Mesenteric fat pad (tissue), 1 donor: ENCODE measurements around the gene HAUS2. TPM values are rescaled to one million over a fixed set of nuclear protein-coding genes. Genes with fewer than 3 reads are reported as not detected.
"Not testable (repeated sequence)": the region's sequence is repeated elsewhere in the genome, so short reads cannot be mapped to it uniquely, and the experiment has no call there.

Source experiments
- DNase-seq: peaks from one replicate; pipeline ENCODE4 v3.0.0-alpha.2; 2020; ENCODE audit warnings: low spot score
- long read RNA-seq: library from polyadenylated mRNA; unstranded; transcript quantifications from one replicate; pipeline ENCODE4 v2.0.0, GENCODE V29; 2020
- total RNA-seq: library from RNA; stranded (reverse); fragmentation: NEBNext Ultra II Directional; extraction: Animal tissue kit (Norgen Biotek cat#: 25700); gene quantifications from one replicate; pipeline ENCODE4 v1.2.1, GENCODE V29; 2021
- donor health status: DM: yes; HTN: yes; CAD: no.

Gene HAUS2
- 26.3 TPM for total RNA-seq
- long read RNA-seq, transcript HAUS2-201 (6 exons, 3,949 nt), result major isoform, 26 of 46 reads
- long read RNA-seq, partial matches to known transcripts, result 3 of 46 reads
- long read RNA-seq, other reads (novel, unspliced or antisense), result 9 of 46 reads

DNA sequence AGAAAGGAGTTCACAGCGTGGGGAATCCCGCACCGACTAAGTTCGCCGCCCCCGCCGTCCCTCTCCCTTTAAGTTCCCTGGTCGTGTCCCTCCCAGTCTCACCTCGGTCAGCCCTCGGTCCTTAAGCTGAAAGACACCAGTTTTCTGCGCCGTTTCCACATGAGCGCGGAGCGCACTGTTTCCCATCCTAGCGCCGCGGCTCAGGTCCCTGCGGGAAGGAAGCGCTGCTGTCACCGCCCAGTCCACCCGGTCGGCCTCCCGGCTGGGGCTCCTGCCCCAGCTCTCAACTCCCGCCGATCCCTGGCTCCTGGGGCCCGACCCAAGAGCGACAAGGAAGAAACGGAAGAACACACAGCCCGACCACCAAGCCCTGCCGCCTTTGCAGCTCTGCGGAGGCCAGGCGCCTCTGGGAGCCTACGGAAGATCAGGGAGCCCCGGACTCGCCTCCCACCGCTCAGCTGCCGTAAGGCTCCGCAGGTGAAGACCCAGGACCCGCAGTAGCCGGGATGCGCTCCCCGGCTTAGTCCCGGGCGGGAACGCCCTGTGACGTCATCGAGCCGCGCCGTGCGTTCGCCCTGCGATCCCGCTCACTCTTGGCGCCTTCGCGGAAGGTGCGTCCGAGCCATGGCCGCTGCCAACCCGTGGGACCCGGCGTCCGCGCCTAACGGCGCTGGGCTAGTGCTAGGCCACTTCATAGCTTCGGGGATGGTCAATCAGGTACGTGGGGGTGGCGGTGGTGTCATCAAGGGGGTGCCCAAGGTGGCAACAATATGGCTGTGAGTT is at the start of gene HAUS2, which contains the start of gene LRRC57:
Gene HAUS2 (plus strand): TSS at position 590 of the 783 bp plus-strand sequence. CDS start 35 bp downstream, at position 625.
Gene LRRC57 (minus strand): TSS at position 545 of the 783 bp plus-strand sequence. CDS start 359 bp downstream, at position 186.
- DNase-seq, result peak; percentile 97

DNA sequence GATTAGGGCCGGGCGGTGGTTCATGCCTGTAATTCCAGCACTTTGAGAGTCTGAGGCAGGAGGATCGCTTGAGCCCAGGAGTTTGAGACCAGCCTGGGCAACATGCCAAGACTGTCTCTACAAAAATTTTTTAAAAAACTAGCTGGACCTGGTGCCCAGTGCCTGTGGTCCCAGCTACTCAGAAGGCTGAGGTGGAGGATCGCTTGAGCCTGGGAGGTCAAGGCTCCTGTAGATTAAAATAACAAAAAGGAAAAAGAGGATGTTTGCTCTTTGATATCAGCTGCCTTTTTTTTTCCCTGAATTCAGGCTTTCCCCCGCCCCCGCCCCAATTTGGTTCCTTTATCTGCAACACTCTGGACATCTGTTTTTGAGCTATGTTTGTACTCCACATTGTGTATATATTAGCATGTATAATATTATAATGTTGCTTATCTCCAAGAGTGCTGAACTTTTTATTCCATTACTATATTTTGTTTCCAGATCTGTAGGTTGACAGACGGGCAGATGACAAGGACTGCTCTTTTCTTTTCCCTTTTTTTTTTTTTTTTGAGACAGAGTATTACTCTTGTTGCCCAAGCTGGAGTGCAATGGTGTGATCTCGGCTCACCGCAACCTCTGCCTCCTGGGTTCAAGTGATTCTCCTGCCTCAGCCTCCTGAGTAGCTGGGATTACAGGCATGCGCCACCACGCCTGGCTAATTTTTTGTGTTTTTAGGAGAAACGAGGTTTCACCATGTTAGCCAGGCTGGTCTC is 48.6 kb upstream of the HAUS2 start:
- DNase-seq, result no peak

DNA sequence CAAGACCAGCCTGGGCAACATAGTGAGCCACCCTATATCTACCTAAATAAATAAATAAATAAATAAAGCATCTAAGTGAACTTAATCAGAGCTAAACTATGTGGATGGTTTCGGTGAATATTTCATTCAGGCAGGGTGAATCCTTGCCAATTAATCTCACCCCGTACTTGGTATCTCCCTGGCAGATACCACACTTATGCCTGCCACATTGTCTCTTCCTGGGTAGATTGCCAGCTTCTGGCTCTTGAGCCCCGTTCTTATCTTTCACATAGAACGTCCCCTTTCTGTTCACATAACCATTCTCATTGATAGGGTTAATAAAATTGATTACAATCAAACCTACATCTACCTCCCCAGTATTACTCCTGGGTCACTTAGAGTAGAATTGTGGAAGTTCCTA is 46.2 kb upstream of the HAUS2 start:
- no peak for DNase-seq

DNA sequence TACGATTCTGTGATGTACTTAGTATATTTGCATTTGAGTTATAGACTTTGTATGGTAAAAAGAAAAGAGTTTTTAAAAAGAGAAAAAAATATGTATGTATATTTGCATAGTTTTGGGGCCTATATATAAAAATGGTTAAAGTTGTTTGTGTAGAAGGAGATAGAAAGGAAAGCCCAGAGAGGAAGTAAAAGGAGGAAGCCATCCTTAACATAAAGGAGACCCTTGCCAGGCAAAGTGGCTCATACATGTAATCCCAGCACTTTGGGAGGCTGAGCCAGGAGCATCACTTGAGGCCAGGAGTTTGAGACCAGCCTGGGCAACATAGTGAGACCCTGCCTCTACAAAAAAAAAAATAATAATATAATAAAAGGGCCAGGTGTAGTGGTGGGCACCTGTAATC is 44.8 kb upstream of the HAUS2 start:
- DNase-seq, result no peak

DNA sequence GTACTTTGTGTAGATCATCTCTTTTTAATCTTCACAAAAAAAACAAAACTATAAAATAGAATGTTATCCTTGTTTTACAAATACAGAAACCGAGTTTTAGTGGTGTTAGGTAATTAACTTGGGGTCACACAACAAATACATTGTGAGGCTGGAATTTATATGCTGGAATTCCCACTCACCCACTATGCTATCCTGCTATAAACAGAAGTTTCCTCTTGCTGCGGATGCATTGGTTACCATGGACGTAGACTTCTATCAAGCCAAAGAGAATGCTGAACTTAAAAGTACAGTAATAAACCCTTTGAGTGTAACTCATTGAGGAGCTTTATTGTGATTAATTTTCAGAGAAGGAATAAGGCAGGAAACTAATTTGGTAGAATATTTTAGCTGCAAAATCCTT is 44.0 kb upstream of the HAUS2 start:
- DNase-seq, result no peak

DNA sequence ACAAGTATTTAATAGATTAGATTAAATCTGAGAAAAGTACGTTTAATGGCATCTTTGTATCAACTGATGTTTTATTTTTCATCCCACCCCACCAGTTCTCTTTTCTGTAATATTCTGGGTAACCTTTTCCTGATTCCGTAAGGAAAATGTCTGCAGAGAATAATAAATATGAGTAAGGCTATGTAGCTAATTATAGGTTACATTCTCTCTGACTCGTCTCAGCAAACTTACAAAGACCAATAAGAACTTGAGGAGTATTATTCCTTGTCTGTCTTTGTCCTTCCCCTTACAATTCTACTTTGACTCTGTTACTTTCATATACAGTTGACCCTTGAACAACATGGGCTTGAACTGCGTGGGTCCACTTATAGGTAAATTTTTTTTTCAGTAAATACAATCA is 41.1 kb upstream of the HAUS2 start:
- no peak for DNase-seq

DNA sequence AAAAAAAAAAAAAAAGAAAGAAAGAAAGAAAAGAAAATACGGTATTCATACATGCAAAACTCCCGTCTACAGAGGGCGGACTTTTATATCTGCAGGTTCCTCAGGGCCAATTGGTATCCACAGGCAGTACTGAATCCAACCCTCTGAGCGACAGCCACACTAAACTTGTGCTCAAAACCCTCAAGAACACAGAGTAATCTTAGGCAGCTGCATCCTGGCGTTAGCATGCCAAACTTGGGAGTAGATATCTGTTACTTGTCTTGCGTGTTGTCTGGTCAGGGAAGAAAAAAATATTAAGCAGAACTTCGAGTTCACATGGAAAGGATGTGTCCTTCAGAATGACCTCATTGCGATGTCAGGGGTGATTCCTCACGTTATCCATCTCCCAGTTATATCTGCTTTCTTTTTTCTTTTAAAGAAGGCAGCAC is 40.4 kb upstream of the HAUS2 start:
- no peak for DNase-seq

DNA sequence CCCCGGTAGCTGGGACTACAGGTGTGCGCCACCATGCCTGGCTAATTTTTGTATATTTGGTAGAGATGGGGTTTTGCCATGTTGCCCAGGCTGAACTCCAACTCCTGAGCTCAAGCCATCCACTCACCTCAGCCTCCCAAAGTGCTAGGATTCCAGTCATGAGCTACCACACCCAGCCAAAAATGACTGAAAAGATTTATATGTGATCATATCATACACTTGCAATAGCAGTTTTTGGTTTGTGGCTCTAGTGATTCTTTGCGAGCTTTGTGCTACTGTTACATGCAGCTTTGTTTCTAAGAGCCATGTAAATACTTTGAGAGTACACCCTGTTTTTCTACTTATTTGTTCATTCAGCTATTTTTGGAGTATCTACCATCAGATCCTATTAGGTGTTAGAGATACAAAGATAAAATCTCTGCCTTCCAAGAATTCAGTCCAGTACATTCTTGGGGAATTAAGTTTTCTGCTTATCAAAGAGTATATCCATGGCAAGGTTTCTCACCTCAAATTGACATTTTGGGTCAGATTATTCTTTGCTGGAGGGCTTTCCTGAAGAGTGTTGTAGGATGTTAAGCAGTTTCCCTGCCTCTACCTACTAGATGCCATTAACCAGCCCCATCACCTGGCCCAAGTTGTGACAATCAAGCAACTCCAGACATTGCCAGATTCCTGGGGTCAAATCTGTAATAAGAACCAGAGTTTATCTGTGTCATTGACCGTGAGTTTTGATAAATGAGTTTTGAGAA is 38.2 kb upstream of the HAUS2 start:
- DNase-seq, result no peak

DNA sequence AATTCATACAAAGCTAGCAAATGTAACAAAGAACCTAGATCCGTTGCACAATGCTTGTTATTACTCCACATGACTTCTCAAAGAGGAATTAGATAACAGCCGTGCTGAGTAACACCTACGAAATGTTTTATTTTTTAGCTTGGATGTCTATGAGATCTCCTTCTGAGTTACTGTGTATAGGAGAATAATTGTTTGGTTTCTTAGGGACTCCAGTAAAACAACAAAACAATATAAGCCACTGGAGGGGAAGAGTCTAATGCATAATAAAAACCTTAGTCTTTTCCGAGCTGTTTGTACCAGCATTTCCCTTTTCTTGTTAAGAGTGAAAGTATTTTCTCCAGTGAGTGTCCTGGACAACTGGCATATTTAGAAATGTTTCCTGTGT is 37.6 kb upstream of the HAUS2 start:
- DNase-seq, result no peak

DNA sequence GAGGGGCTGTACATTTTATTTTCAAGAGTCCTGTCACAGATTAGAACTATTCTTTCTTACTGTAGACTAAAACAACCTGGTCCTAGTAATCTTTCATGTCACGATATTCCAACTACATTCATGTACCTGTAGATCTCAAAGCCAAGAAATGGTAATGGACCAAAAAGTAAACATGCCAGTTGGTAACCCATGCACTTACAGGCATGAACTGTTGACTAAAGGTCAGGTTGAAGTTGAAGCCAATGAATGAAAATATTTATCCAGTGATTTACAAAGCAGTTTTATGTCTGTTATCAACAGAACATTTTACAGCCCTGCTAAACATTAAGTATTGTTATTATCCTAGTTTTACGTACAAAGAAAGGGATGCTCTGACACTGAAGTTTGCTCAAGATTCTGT is 25.3 kb upstream of the HAUS2 start:
- DNase-seq, result no peak

DNA sequence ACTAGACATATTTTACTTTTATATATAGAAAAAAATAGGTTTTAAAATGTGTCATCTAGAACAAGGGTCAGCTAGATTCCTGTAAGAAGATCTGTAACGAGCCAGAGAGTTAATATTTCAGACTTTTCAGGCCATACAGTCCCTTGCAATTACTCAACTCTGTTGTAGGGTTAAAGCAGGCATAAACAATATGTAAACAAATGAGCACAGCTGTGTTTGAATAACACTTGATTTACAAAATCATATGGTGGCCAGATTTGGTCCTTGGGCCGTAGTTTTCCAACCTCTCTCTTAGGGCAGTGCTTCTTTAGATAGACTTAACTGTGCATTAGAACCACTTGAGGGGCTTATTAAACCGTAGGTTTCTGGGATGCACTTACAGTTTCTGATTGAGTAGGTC is 19.7 kb upstream of the HAUS2 start:
- no peak for DNase-seq

DNA sequence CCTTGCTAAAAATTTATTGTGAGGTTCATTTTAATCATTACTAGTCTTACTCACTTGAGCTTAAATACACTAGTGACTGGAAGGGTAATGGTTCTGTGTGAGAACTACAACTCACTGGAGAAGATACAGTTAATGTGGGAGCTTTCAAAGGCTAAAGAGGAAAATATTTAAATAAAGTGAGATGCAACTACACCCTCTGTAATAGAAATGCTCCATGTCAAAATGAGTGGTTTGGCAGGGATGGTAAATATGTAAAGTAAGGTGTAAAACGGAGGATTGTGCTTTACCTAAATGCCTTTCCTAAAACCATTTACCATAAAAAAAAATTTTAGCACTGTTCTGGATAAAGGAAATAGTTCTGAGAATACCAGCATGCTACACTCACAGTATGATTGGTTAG is 15.4 kb upstream of the HAUS2 start:
- no peak for DNase-seq

DNA sequence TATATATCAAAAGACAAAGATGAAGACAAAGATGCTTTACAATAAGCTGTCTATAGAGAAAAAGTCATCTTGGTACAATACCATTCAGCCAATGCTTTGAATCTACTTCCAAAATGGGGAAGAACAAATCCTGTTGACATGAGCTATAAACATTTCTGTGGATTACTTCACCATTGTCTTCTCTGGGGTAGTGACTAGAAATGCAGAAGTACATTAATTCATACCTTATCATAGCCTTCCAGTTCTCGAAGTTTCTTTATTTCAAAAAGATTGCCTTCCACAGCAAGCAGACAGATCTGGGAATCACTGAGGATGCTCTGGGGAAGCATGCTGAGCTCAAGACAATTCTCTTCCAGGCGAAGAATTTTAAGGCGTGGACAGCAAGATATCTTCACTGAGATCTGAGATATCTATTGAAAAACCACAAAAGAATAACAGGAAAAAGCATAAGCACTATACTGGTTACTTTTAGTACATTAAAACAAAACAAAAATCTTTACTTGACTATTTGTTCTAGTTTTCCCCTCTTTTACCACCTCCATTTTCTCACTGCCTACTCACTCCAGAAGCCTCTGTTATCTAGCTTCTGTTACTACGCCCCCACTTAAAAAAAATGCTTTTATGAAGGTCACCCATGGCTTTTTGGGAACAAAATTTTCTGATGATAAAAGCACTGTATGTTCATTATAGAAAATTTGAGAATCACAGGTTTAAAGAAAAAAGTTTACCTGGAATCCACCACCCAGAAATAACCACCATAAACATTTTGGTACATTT is 3.6 kb upstream of the HAUS2 start:
- DNase-seq, result no peak

DNA sequence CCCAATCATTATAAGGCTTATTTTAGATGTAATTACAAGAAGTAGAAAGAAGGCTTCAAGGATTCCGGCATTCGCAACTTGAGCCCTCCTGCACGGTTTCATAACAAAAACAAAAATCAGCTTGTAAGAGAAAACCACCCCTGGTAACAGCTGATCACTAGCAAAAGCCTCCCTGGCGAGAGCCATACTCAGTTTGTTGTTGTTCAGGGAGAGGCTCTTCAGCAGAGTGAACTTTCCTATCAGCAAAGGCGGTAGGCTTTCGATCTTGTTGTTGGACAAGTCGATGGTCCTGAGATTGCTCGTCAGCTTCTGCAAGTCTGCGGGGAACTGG is 755 bp upstream of the HAUS2 start:
- no peak for DNase-seq

DNA sequence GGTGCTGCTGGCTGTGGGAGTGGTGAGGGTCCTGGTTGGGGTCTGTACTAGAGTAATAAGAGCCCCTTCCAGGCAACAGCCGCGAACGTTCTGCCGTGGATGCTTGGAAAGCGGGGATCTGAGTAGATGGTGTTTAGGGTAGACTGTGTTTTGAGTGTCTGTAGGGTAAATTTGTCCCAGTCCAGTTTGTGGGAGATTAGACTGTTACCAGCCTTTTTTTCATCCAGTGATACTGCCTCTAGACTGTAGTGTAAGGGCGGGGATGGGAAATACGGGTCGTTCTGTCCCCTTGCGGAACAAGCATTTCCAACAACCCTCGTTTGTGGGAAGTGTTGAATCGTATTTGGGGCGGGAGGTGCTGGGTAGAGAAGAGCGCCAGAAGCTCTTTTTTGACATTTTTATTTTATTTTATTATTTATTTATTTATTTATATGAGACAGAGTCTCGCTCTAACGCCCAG is 424 bp downstream of the HAUS2 start:
- DNase-seq, result no peak

DNA sequence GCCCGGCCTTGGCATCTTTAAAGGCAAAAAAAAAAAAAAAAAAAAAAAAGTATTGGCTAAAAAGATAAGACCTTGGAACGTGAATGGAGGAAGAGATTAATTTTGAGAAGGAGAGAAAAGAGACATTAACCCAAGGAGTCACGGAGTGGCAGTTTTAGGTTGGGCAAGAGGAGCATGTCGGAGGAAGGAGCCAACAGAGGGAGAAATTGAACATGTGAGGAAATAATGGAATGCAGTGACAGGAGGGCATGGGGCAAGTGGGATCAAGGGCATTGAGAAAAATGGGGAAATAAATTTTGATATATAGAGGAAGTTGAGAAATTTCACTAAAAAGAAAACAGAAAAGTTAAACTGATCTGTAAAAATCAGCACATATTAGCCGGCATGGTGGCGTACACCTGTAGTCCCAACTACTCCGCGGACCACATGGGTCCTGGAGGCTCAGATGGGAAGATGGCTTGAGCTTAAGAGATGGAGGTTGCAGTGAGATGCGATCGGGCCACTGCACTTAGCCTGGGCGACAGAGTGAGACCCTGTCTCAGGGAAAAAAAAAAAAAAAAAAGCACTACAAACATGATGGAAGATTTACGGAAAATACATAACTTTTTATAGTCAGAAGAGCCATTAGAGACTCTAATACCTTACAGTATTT is 1.2 kb downstream of the HAUS2 start:
- no peak for DNase-seq

DNA sequence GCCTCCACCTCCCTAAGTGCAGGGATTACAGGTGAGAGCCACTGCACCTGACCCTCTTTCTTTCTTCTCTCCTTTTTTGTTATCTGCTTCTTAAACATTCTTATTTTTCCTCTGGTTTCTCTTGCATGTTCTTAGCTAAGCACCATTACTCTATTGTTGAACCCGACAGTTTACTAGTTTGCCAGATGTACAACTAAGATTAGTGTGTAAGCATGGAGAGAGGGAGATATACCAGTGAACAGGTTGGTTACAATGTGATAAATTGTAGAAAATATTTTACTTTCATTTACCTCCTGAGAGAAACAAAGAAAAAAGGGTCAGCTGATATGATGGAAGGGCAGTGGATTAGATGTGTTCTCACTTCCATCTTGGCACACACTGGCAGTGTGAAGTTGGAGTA is 4.9 kb downstream of the HAUS2 start:
- no peak for DNase-seq

DNA sequence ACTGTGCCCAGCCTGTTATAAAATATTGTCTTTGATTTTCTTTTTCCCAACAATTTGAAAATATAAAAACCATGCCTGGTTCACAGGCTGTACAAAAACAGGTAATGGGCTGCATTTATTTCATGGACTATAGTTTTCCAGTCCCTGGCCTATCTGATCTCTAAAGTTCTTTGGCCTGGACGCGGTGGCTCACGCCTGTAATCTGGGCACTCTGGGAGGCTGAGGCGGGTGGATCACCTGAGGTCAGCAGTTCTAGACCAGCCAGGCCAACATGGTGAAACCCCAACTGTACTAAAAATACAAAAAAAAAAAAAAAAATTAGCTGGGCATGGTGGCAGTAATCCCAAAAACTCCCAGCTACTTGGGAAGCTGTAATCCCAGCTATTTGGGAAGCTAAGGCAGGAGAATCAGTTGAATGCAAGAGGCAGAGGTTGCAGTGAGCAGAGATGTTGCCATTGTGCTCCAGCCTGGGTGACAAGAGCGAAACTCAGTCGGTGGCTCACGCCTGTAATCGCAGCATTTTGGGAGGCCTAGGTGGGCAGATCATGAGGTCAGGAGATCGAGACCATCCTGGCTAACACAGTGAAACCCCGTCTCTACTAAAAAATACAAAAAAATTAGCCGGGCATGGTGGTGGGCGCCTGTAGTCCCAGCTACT is 8.0 kb downstream of the HAUS2 start:
- not testable (repeated sequence) for DNase-seq

DNA sequence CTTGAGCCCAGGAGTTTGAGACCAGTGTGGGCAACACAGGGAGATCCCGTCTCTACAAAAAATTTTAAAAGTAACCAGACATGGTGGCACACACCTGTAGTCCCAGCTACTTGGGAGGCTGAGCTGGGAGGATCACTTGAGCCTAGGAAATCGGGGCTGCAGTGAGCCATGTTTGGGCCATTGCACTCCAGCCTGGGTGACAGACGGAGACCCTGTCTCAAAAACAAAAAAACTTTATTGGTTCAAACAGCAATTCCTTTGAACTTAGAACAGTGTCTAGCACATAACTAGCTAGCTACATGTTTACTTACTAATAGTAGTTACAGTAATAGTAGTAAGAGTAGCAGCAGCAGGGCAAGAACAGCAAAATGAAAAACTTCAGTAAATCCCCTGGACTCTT is 10.1 kb downstream of the HAUS2 start:
- no peak for DNase-seq
